ENCODE results near the gene PCDHGA10.
A peak's percentile ranks its signal among the peaks of the same experiment; 100 is the strongest.
"Not testable (repeated sequence)": the region's sequence is repeated elsewhere in the genome, so short reads cannot be mapped to it uniquely, and the experiment has no call there.

Gene PCDHGA10

DNA sequence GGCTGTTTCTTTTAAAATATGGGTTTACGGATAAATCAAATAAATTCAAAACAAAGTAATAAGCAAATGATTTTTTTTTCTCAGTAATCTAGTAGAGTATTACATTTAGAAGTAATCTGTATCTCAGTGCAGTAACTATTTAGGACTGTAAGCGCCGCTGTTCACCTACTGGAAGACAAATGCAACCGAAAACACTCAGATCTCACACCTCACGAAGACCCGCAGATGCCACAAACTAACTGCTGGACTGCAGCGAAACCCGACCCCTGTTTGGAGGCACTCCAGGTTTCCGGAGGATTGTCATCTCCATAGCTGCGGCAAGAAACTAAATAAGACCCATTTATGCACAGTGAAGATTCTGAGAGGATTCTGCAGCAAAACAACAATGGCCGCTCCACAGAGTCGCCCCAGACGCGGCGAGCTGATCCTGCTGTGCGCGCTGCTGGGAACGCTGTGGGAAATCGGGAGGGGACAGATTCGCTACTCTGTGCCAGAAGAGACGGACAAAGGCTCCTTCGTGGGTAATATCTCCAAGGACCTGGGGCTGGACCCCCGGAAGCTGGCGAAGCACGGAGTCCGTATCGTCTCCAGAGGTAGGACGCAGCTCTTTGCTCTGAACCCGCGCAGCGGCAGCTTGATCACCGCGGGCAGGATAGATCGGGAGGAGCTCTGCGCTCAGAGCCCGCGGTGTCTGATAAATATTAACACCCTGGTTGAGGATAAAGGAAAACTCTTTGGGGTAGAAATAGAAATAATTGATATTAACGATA lies 20.2 kb upstream of the PCDHGA10 start, which contains the start of gene PCDHGA8:
Gene PCDHGA8, plus strand, starts transcription at position 205 of the 770 bp plus-strand sequence. Its CDS starts 181 bp downstream, at position 386.
- no peak for DNase-seq (ENCODE audit: low read depth in 2 of 2)

DNA sequence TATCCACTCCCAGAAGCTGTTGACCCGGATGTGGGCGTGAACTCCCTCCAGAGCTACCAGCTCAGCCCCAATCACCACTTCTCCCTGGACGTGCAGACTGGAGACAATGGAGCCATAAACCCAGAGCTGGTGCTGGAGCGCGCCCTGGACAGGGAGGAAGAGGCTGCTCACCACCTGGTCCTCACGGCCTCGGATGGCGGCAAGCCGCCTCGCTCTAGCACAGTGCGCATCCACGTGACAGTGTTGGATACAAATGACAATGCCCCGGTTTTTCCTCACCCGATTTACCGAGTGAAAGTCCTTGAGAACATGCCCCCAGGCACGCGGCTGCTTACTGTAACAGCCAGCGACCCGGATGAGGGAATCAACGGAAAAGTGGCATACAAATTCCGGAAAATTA lies 19.5 kb upstream of the PCDHGA10 start:
- no peak for DNase-seq (ENCODE audit: low read depth in 2 of 2)

DNA sequence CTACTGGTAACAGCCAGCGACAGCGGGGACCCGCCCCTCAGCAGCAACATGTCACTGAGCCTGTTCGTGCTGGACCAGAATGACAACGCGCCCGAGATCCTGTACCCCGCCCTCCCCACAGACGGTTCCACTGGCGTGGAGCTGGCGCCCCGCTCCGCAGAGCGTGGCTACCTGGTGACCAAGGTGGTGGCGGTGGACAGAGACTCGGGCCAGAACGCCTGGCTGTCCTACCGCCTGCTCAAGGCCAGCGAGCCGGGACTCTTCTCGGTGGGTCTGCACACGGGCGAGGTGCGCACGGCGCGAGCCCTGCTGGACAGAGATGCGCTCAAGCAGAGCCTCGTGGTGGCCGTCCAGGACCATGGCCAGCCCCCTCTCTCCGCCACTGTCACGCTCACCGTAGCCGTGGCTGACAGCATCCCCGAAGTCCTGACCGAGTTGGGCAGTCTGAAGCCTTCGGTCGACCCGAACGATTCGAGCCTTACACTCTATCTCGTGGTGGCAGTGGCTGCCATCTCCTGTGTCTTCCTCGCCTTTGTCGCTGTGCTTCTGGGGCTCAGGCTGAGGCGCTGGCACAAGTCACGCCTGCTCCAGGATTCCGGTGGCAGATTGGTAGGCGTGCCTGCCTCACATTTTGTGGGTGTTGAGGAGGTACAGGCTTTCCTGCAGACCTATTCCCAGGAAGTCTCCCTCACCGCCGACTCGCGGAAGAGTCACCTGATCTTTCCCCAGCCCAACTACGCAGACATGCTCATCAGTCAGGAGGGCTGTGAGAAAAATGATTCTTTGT lies 18.2 kb upstream of the PCDHGA10 start:
- DNase-seq (ENCODE audit: low read depth in 2 of 2), result not testable (repeated sequence)

- DNase-seq (ENCODE audit: low read depth in 2 of 2), result not testable (repeated sequence)
These were observed 14.8 kb upstream of the PCDHGA10 start, which contains the start of gene PCDHGB5 for GRCh38 chr5:141397756-141398551. Gene PCDHGB5, plus strand, starts transcription at chr5:141397947. Its CDS starts 181 bp downstream, at chr5:141398128.

GRCh38 chr5:141398608-141399007 lies 14.2 kb upstream of the PCDHGA10 start:
- no peak for DNase-seq (ENCODE audit: low read depth in 2 of 2)

- no peak for DNase-seq (ENCODE audit: low read depth in 2 of 2)
These were observed 13.1 kb upstream of the PCDHGA10 start for GRCh38 chr5:141399555-141400258.

- no peak for DNase-seq (ENCODE audit: low read depth in 2 of 2)
These were observed 10.1 kb upstream of the PCDHGA10 start, which contains the start of gene PCDHGA9 for GRCh38 chr5:141402553-141403243. Gene PCDHGA9, plus strand, starts transcription at chr5:141402778. Its CDS starts 175 bp downstream, at chr5:141402953.

- no peak for DNase-seq (ENCODE audit: low read depth in 2 of 2)
These were observed 9.4 kb upstream of the PCDHGA10 start for GRCh38 chr5:141403387-141403786.

- DNase-seq (ENCODE audit: low read depth in 2 of 2), result peak in 1 of 2 donors; percentile 23
These were observed 4.8 kb upstream of the PCDHGA10 start, which contains the start of gene PCDHGB6 for GRCh38 chr5:141407790-141408505. Gene PCDHGB6, plus strand, starts transcription at chr5:141408021. Its CDS starts 182 bp downstream, at chr5:141408203.

DNA sequence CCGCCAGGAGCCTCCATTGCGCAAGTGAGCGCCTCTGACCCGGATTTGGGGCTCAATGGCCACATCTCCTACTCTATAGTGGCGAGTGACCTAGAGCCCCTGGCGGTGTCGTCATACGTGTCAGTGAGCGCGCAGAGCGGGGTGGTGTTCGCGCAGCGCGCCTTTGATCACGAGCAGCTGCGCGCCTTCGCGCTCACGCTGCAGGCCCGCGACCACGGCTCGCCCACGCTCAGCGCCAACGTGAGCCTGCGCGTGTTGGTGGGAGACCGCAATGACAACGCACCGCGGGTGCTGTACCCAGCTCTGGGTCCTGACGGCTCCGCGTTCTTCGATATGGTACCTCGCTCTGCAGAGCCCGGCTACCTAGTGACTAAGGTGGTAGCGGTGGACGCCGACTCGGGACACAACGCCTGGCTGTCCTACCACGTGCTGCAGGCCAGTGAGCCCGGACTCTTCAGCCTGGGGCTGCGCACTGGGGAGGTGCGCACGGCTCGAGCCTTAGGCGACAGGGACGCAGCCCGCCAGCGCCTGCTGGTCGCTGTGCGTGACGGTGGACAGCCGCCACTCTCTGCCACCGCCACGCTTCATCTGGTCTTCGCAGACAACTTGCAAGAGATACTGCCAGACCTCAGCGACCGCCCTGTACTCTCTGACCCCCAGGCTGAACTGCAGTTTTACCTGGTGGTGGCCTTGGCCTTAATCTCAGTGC lies 3.0 kb upstream of the PCDHGA10 start:
- DNase-seq (ENCODE audit: low read depth in 2 of 2), result no peak

DNA sequence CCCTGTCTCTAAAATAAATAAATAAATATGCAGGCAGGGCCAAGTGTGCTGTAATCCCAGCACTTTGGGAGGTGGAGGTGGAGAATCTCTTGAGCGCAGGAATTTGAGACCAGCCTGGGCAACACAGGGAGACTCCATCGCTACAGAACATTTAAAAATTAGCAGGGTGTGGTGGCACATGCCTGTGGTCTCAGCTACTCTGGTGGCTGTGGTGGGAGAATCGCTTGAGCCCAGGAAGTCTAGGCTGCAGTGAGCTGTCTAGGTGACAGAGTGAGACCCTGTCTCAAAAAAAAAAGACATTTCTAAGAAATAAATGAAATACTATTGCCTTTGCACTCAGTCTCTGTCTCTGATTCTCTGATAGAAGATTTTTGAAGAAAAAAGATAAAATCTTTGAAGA lies 1.2 kb upstream of the PCDHGA10 start:
- DNase-seq (ENCODE audit: low read depth in 2 of 2), result no peak

GRCh38 chr5:141413540-141414069 lies 818 bp downstream of the PCDHGA10 start:
- DNase-seq (ENCODE audit: low read depth in 2 of 2), result no peak

GRCh38 chr5:141414548-141415274 lies 1.9 kb downstream of the PCDHGA10 start:
- DNase-seq (ENCODE audit: low read depth in 2 of 2), result not testable (repeated sequence)

- not testable (repeated sequence) for DNase-seq (ENCODE audit: low read depth in 2 of 2)
These were observed 2.5 kb downstream of the PCDHGA10 start for GRCh38 chr5:141415275-141415618.

DNA sequence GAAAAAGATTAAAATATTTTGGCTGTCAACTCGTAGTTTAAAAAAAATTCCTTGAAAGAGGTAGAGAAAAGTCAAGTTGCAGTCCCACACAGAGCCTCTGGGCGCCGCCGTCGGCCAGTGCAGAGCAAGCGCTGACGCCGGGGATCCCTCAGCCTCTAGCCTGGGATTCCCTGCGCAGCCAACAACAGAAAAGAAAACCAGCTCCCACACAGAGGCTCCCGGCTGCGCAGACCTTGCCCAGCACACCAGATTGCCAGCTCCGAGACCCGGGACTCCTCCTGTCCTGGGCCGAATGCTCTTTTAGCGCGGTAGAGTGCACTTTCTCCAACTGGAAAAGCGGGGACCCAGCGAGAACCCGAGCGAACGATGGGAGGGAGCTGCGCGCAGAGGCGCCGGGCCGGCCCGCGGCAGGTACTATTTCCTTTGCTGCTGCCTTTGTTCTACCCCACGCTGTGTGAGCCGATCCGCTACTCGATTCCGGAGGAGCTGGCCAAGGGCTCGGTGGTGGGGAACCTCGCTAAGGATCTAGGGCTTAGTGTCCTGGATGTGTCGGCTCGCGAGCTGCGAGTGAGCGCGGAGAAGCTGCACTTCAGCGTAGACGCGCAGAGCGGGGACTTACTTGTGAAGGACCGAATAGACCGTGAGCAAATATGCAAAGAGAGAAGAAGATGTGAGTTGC lies 4.8 kb downstream of the PCDHGA10 start, which contains the start of gene PCDHGB7:
Gene PCDHGB7, plus strand, starts transcription at position 184 of the 679 bp plus-strand sequence. Its CDS starts 183 bp downstream, at position 367.
- DNase-seq (ENCODE audit: low read depth in 2 of 2), result peak; percentile 42 to 50

GRCh38 chr5:141419074-141419880 lies 6.5 kb downstream of the PCDHGA10 start:
- DNase-seq (ENCODE audit: low read depth in 2 of 2), result no peak
